ENCODE measurements around the gene TMCO2. TPM values are rescaled to one million over a fixed set of nuclear protein-coding genes. Genes with fewer than 3 reads are reported as not detected.

TMCO2 gene
- total RNA-seq, 1 donor from 2014 or later: not detected

DNA sequence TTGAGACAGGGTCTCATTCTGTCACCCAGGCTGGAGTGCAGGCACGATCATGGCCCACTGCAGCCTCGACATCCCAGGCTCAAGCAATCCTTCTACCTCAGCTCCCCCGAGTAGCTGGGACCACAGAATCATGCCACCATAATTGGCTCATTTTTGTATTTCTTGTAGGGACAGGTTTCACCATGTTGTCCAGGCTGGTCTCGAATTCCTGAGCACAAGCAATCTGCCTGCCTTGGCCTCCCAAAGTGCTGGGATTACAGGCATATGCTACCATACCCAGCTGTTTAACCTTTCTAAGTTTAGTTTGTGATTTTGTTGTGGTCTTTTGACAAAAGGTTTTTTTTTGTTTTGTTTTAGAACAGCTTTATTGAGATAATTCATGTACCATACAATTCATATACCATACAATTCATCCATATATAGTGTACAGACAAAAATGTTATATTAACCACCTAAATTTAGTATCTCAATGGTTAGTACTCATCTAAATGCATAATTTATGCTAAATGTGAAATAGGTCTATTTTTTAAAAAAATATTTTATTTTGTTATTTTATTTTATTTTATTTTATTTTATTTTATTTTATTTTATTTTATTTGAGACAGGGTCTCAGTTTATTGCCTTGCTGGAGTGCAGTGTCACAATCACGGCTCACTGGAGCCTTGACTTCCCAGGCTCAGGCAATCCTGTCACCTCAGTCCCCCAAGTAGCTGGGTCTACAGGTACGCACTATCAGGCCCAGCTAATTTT lies 19.2 kb downstream of the TMCO2 start:
- no peak for ATAC-seq
- Histone ChIP-seq H3K4me1 (peaks cover 5% of the 10 kb centered on the region), H3K27ac (peak overlapping the region; percentile 56), H3K9me3 (no peaks in the 10 kb centered on the region), H3K36me3 (peaks cover 80% of the 10 kb centered on the region), H3K27me3 (no peaks in the 10 kb centered on the region), H3K4me3 (no peak overlapping the region)
- DNase-seq: no peak
- intact Hi-C loops (cut with DNase I): no loop called here
- TF ChIP-seq, protein P1, sequence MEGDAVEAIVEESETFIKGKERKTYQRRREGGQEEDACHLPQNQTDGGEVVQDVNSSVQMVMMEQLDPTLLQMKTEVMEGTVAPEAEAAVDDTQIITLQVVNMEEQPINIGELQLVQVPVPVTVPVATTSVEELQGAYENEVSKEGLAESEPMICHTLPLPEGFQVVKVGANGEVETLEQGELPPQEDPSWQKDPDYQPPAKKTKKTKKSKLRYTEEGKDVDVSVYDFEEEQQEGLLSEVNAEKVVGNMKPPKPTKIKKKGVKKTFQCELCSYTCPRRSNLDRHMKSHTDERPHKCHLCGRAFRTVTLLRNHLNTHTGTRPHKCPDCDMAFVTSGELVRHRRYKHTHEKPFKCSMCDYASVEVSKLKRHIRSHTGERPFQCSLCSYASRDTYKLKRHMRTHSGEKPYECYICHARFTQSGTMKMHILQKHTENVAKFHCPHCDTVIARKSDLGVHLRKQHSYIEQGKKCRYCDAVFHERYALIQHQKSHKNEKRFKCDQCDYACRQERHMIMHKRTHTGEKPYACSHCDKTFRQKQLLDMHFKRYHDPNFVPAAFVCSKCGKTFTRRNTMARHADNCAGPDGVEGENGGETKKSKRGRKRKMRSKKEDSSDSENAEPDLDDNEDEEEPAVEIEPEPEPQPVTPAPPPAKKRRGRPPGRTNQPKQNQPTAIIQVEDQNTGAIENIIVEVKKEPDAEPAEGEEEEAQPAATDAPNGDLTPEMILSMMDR (IDR thresholded peaks at IDR 0.05): no peak

DNA sequence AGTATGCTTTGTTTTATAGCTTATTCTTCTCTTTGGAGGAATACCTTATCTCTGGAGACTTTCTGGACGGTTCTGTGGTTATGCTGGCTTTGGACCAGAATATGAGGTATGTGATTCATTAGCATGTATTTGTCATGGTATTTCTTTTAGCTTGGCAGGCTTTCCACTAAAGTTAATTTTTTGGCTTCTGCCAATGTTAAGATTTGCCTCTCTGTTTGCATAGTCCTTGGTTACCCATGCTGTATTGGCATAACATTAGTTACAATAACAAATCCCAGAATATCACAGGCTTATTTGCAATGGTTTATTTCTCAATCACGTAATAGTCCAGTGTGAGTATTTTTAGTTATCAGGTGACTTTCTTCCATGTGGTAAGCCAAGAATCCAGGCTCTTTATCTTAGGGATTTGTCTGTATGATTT lies 20.0 kb downstream of the TMCO2 start:
- no peak for DNase-seq
- H3K27me3 ChIP-seq: no peaks in the 10 kb centered on the region
- H3K4me3 ChIP-seq: no peak overlapping the region
- intact Hi-C loops (cut with DNase I): no loop called here
- ATAC-seq: peak; percentile 59
- TF ChIP-seq, protein P1 (IDR thresholded peaks at IDR 0.05): no peak
- peaks cover 80% of the 10 kb centered on the region for H3K36me3 ChIP-seq
- no peaks in the 10 kb centered on the region for H3K9me3 ChIP-seq
- peaks cover 5% of the 10 kb centered on the region for H3K4me1 ChIP-seq
- peak overlapping the region; percentile 56 for H3K27ac ChIP-seq

DNA sequence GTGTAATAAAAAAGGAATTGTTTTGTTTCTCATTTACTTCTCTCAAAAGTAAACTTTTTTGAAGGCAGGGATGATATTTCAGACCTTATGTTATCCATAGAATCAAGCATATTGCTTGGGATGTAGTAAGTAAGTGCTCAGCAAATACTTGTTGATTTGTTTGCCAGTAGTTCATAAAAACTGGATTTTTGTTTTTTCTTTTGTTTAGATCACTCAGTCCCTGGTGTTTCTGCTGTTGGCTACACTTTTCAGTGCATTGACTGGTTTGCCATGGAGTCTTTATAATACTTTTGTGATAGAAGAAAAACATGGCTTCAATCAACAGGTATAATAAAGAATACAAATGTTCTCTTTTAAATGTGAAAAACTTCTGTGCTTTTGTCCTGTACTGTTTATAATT lies 20.5 kb downstream of the TMCO2 start:
- ATAC-seq (no peak), DNase-seq (no peak)
- TF ChIP-seq, protein P1 (IDR thresholded peaks at IDR 0.05): no peak
- intact Hi-C loops (cut with DNase I): no loop called here
- H3K27me3 ChIP-seq: no peaks in the 10 kb centered on the region
- no peaks in the 10 kb centered on the region for H3K9me3 ChIP-seq
- no peak overlapping the region for H3K4me3 ChIP-seq
- H3K27ac ChIP-seq: no peak overlapping the region
- H3K36me3 ChIP-seq: peaks cover 80% of the 10 kb centered on the region
- H3K4me1 ChIP-seq: peaks cover 5% of the 10 kb centered on the region

DNA sequence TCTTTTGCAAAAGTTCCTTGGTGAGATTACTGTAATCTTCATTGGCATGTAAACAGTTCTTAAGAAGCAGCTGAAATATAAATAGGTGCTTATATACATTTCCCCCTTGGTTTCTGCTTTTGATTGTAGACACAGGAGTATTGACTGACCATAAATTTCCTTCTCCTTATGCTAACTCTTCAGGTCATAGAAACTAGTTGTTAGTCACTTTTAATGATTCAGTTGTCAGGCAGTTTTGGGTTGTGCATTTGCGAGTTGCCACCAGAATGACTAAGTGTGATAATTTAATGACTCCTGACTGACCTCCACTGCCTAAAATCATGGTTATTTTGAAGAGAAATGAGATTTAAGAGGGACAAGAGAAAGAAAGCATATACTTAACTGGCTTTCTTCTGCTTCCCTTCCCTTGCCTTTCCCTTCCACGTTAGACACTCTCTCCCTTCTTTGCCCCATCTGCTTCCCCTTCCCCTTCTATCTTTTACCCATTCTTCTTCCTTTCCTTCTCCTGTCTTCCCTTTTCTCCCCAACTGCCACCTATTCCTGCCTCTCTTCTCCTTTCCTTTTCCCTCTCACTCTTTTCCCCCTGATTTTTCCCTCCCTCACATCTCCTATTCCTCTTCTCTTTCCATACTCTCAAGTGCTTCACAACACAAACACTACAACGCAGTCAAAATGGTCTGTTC lies 22.6 kb downstream of the TMCO2 start:
- peaks cover 5% of the 10 kb centered on the region for H3K4me1 ChIP-seq
- H3K4me3 ChIP-seq: no peak overlapping the region
- DNase-seq: no peak
- TF ChIP-seq, protein P1 (IDR thresholded peaks at IDR 0.05): no peak
- no peaks in the 10 kb centered on the region for H3K9me3 ChIP-seq
- H3K27me3 ChIP-seq: no peaks in the 10 kb centered on the region
- H3K36me3 ChIP-seq: peaks cover 80% of the 10 kb centered on the region
- no peak for ATAC-seq
- H3K27ac ChIP-seq: no peak overlapping the region
- intact Hi-C loops (cut with DNase I): no loop called here

DNA sequence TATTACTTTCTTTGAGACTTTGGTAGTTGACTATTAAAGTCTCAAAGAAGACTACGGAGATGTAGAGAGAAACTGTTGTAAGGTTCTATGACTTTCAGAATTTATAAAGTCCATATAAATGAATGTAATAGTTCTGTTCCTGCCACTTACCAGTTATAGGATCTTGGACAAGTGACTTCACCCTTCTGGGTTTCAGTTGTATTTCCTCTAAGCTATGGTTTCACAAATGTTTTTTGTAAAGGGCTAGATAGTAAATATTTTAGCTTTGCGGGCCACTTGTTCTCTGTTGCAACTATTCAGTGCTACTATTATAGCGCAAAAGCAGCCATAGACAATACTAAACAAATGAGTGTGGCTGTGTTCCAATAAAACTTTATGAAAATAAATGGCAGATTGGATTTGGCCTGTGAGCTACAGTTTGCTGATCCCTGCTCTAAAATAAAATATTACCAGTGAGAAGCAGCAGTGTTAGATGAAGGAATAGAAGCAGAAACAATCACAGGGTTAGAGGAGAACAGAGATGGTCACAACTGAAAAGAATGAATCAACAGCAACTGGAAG lies 25.0 kb downstream of the TMCO2 start:
- DNase-seq: no peak
- H3K9me3 ChIP-seq: no peaks in the 10 kb centered on the region
- no peak overlapping the region for H3K27ac ChIP-seq
- intact Hi-C loops (cut with DNase I): no loop called here
- no peaks in the 10 kb centered on the region for H3K4me1 ChIP-seq
- H3K27me3 ChIP-seq: no peaks in the 10 kb centered on the region
- H3K4me3 ChIP-seq: no peak overlapping the region
- ATAC-seq: no peak
- TF ChIP-seq, protein P1 (IDR thresholded peaks at IDR 0.05): no peak
- peaks cover 73% of the 10 kb centered on the region for H3K36me3 ChIP-seq

All from upper lobe of right lung (tissue), 1 donor.